IPS-18a (cell line): ENCODE data around the gene GALNT6.
A peak's percentile ranks its signal among the peaks of the same experiment; 100 is the strongest.

ENCODE experiments used
- H3K27ac ChIP-seq: one replicate; pipeline ENCODE4 v1.5.1; 2013; ENCODE audit warnings: low read length
- H3K27me3 ChIP-seq: one replicate; pipeline ENCODE4 v1.6.1; 2013; ENCODE audit warnings: mild to moderate bottlenecking, low read length; ENCODE audit not compliant: control insufficient read depth, insufficient read depth
- H3K36me3 ChIP-seq: one replicate; pipeline ENCODE4 v1.6.1; 2013; ENCODE audit warnings: low read depth, low read length; ENCODE audit not compliant: control insufficient read depth
- H3K4me1 ChIP-seq: one replicate; pipeline ENCODE4 v1.6.1; 2013; ENCODE audit warnings: low read depth, low read length; ENCODE audit not compliant: control insufficient read depth
- H3K4me3 ChIP-seq: one replicate; pipeline ENCODE4 v1.5.1; 2013; ENCODE audit warnings: low read length
- H3K9ac ChIP-seq: one replicate; pipeline ENCODE4 v1.6.1; 2013; ENCODE audit warnings: mild to moderate bottlenecking, low read length, moderate library complexity
- H3K9me3 ChIP-seq: one replicate; pipeline ENCODE4 v1.6.1; 2013; ENCODE audit warnings: low read depth, low read length; ENCODE audit not compliant: control insufficient read depth

GALNT6 gene

DNA sequence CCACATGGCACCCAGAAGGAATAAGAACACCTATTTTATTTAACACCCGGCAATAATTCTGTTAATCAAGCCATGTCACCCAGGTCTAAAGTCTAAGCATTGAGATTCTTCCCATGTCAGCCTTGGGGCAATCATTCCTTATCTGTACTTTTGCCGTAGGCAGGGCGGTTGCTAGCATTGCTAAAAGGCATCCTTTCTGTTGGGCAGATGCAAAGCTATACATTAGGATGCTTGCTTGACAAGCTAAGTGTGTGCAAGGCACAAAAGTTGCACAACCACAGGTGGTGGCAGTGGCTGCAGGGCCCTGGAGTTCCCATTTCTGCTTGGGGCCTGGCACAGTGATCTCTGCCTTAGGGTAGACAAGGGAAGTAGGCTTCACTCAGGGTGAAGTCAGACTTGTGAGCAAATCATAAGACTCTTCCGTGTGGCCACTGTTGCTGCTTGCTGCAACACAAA lies 12.5 kb upstream of the GALNT6 start:
- no peaks in the 10 kb centered on the region for H3K27me3 ChIP-seq
- no peaks in the 10 kb centered on the region for H3K4me1 ChIP-seq
- no peak overlapping the region for H3K4me3 ChIP-seq
- no peak overlapping the region for H3K9ac ChIP-seq
- no peak overlapping the region for H3K27ac ChIP-seq
- no peaks in the 10 kb centered on the region for H3K9me3 ChIP-seq
- H3K36me3 ChIP-seq, result no peaks in the 10 kb centered on the region

DNA sequence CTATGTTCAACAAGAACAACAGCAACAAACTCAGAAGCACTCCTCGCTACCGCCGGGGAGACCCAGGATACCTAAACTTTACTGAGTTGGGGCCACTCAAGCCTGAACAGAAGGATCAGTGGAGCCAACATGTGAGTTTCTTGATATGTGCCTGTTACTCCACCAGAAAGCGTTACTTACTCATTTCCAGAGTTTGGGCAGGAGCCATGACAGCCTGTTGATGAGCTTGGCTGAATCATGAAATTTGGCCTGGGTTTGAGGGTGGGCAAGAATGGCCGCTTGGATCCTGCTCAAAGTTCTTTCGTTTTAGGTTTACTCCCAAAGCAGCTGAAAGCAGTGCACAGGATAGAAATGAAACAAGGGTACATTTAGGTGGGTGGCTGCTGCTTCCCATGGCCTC lies 12.0 kb upstream of the GALNT6 start:
- no peaks in the 10 kb centered on the region for H3K36me3 ChIP-seq
- no peak overlapping the region for H3K9ac ChIP-seq

DNA sequence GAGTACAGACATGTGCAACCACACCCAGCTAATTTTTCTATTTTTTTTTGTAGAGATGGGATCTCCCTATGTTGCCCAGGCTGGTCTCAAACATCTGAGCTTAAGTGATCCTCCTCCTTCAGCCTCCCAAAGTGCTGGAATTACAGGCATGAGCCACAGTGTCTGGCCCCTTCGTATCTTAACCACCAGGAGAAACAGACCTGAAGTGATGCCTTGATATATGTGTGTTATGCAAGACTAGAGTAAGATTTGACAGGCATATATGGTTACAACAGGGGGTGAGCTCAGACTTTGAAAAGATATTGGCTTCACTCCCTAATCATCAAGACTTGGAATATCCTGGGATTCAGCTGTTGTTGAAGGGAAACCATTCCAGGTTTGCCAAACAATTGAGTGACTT lies 10.7 kb upstream of the GALNT6 start:
- no peaks in the 10 kb centered on the region for H3K27me3 ChIP-seq
- H3K36me3 ChIP-seq, result no peaks in the 10 kb centered on the region
- no peaks in the 10 kb centered on the region for H3K4me1 ChIP-seq
- no peak overlapping the region for H3K27ac ChIP-seq
- H3K9me3 ChIP-seq, result no peaks in the 10 kb centered on the region
- no peak overlapping the region for H3K4me3 ChIP-seq
- H3K9ac ChIP-seq, result no peak overlapping the region

More for the DNA sequence above, 12.0 kb upstream of the GALNT6 start:
- Histone ChIP-seq H3K27ac (no peak overlapping the region), H3K4me1 (no peaks in the 10 kb centered on the region), H3K9me3 (no peaks in the 10 kb centered on the region), H3K27me3 (no peaks in the 10 kb centered on the region), H3K4me3 (no peak overlapping the region)

DNA sequence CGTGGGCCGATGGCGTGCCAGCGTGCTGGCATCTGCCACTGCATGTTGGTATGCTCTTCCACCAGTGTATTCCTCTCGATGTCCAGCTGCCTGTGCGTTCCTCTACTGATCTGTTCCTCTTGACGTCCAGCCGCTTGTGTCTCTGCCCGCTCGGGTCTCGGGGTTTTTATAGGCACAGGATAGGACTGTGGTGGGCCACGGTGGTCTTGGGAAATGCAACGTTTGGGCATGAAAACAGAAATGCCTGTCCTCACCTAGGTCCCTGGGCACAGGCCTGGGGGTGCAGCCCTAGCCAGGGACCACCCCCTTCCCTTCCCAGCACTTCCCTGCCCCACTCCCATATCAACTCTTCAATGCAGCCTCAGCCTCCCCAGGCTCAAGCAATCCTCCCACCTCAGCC lies 10.3 kb upstream of the GALNT6 start:
- H3K27me3 ChIP-seq, result no peaks in the 10 kb centered on the region

DNA sequence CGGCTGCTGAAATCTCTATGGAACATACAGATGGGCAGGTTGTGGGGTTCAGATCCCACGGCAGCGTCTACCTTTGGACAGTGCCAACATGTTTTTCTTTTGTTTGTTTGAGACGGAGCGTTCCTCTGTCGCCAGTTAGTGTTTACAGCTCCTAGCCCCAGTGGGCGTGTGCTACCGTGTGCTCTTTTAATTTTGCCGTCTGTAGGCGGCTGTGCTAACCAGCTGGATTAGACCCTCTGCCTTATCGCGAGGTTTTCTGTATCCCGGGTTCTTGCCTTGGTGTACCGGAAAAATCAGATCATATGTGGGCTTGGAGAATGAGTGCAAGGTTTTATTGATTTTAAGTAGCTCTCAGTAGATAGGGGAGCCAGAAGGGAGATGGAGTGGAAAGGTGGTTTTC lies 9.8 kb upstream of the GALNT6 start:
- Histone ChIP-seq H3K4me3 (no peak overlapping the region), H3K36me3 (no peaks in the 10 kb centered on the region), H3K27ac (no peak overlapping the region), H3K9me3 (no peaks in the 10 kb centered on the region), H3K27me3 (no peaks in the 10 kb centered on the region), H3K9ac (no peak overlapping the region), H3K4me1 (no peaks in the 10 kb centered on the region)

More for the DNA sequence above, 10.3 kb upstream of the GALNT6 start:
- Histone ChIP-seq H3K36me3 (no peaks in the 10 kb centered on the region), H3K27ac (no peak overlapping the region), H3K9me3 (no peaks in the 10 kb centered on the region), H3K4me3 (no peak overlapping the region), H3K9ac (no peak overlapping the region), H3K4me1 (no peaks in the 10 kb centered on the region)

DNA sequence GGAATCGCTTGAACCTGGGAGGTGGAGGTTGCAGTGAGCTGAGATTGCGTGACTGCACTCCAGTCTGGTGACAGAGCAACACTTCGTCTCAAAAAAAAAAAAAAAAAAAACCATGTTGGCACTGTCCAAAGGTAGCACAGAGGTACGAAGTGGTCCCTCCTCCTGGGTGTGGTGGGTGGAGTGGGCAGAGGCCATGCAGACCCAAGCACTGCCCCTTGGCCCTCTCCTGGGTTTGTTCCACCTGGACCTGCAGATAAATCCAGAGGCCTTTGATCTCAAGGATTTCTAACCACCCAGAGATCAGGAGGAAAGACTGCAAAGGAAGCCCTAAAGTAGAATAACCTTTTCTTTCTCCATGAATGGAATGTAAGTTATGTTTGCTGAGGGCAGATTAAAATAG lies 8.7 kb upstream of the GALNT6 start:
- Histone ChIP-seq H3K36me3 (no peaks in the 10 kb centered on the region), H3K9ac (no peak overlapping the region), H3K27me3 (no peaks in the 10 kb centered on the region), H3K9me3 (no peaks in the 10 kb centered on the region), H3K4me1 (no peaks in the 10 kb centered on the region), H3K4me3 (no peak overlapping the region), H3K27ac (no peak overlapping the region)

DNA sequence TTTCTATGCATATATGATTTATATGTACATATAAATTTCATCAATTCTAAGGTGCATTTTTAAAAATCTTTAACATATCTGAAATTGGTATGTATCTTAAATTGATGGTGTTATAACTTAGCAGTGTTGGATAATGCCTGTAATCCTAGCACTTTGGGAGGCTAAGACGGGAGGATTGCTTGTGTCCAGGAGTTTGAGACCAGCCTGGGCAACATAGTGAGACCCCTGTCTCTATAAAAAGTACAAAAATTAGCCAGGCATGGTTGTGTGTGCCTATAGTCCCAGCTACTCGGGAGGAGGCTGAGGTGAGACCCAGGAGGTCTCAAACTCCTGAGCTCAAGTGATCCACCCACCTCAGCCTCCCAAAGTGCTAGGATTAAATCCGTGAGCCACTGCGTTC lies 6.5 kb upstream of the GALNT6 start:
- Histone ChIP-seq H3K27ac (no peak overlapping the region), H3K27me3 (peaks cover 2% of the 10 kb centered on the region), H3K9ac (no peak overlapping the region), H3K36me3 (peaks cover 5% of the 10 kb centered on the region), H3K9me3 (no peaks in the 10 kb centered on the region), H3K4me3 (no peak overlapping the region), H3K4me1 (no peaks in the 10 kb centered on the region)

DNA sequence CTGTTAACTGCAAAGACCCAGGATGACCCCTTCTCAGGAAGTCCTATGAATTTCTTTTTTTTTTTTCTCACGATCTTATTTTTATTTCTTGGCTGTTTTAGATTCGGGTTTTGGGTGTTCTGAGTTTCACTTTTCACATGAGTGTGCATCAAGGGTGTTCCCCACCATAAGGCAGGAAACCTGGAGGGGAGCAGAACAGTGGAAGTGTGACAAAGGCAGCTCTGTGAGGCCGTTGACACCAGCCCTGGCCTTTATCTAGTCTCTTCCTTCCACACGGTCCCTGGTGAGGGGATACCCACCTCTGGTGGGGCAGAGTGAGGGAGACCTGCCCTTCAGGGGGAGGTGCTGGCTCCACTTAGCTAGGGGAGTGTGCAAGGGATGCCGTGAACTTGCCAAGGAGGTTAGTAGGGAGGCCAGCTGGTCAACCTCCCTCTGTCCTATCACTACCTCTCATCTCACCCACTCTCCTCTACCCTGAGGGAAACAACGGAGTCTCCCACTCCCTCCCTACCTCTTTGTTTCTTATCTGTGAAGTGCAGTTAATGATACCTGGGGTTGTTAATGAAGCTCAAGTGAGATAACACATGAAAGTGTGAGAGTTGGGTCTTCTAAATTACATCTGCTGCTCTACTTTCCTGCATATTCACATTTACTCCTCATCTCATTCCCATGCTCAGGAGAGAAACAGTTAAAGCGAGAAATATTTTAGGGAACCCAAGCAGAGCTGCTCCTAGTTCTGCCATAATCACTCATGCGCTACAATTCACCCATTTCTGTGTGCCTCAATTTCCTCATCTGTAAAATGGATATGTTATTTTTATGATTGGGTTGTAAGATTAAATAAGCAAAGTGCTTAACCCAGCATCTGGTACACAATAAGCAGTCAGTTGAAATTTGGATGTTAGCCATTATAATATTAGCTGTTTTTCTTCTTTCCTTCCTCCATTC lies 4.4 kb upstream of the GALNT6 start:
- Histone ChIP-seq H3K4me1 (no peaks in the 10 kb centered on the region), H3K27me3 (peaks cover 4% of the 10 kb centered on the region), H3K9ac (no peak overlapping the region)

DNA sequence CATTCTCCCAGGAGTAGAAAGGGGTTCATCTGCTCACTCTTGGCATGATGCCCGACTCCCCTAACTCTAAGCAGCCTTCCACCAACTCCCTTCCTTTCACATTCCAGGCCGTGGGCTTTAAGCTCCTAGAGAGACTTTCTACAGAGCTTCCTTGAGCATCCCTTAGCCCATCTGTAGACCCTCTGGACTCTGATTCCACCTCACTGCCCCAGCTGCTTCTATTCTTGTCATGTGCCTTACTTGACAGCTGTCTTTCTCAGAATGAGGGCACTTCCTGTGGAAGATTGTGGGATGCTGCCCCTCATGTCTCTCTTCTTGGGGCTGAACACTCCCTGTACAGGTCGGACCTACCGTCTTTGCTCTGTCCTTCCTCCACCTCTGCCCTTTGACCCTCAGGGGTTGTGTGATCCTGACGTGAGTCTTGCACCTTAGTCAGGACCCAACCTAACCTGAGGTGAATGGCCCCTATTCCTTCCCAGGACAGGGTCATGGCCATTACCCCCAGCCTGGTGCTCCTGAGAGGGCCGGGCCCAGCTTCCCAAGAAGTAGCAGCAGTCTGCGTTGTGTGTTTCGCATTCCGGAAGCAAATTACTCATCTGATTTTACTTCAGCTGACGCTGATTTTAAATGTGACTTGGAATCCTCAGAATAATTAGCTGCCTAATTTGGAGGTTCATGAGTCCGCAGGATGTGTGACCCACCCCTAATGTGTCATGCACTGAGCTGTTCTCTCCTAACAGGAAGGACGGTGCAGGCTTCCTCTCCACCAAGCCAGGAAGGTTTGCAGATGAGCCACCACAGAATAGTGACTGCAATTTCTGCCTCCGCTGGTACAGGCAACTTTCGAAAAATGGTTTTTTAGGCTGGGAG lies 2.7 kb upstream of the GALNT6 start:
- Histone ChIP-seq H3K36me3 (peaks cover 5% of the 10 kb centered on the region), H3K9me3 (no peaks in the 10 kb centered on the region), H3K27ac (no peak overlapping the region), H3K4me1 (no peaks in the 10 kb centered on the region), H3K9ac (no peak overlapping the region), H3K4me3 (no peak overlapping the region), H3K27me3 (peaks cover 4% of the 10 kb centered on the region)

More for the DNA sequence above, 4.4 kb upstream of the GALNT6 start:
- Histone ChIP-seq H3K27ac (no peak overlapping the region), H3K4me3 (no peak overlapping the region), H3K36me3 (peaks cover 5% of the 10 kb centered on the region), H3K9me3 (no peaks in the 10 kb centered on the region)

DNA sequence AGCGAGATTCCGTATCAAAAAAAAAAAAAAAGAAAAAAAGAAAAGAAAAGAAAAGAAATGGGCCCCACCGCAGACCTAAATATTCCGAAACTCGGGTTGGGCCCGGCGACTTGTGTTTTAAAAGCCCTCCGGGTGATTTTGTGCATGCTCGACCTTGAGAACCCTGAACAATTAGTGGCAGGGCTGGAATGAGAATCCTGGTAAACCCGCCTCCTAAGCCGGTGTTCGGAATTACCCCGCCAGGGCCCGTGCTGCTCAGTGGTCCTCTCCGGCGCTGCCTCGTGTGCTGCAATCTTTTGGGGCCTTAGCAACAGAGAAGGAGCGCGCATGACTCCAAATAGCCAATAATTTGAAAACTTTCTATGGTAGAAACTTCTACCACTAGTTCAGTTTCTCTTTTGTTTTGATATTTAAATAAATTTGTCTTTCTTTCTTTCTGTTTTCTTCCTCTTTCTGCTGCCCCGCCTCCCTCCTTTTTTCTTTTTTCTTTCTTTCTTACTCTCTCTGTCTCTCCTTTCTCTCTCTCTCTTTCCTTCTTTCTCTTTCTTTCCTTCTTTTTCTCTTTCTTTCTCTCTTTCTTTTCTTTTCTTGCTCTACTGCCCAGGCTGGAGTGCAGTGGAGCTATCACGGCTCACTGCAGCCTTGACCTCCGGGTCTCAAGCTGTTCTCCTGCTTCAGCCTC lies 1.5 kb upstream of the GALNT6 start:
- Histone ChIP-seq H3K9ac (peak overlapping the region; percentile 78), H3K27ac (no peak overlapping the region), H3K36me3 (peaks cover 5% of the 10 kb centered on the region), H3K9me3 (no peaks in the 10 kb centered on the region), H3K4me3 (peak overlapping the region; percentile 85), H3K27me3 (peaks cover 4% of the 10 kb centered on the region), H3K4me1 (peaks cover 10% of the 10 kb centered on the region)

DNA sequence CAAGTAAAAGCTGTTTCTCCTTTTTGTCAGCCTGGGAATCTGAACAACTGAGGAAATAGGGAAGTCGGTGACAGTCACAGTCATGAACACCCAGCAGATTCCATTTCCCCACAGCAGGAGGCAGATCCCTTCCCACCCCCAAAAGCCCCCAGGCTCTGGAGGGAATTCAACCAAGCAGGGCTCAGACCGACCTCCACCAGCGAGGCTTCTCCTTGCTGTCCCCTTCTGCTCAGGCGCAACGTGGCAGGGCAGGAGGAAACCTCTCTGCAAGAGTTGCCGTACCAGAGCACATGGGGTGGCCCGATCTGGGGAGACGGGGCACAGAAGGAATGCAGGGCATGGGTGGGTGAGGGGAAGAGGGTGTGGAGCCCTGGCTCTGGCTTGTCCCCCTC lies 319 bp downstream of the GALNT6 start:
- Histone ChIP-seq H3K36me3 (peaks cover 5% of the 10 kb centered on the region), H3K9ac (peak overlapping the region; percentile 78), H3K9me3 (no peaks in the 10 kb centered on the region), H3K27me3 (peaks cover 4% of the 10 kb centered on the region), H3K4me3 (peak overlapping the region; percentile 85), H3K27ac (peak overlapping the region; percentile 61), H3K4me1 (peaks cover 14% of the 10 kb centered on the region)
